Measurements from ENCODE around the gene TMEM190.

Gene TMEM190

DNA sequence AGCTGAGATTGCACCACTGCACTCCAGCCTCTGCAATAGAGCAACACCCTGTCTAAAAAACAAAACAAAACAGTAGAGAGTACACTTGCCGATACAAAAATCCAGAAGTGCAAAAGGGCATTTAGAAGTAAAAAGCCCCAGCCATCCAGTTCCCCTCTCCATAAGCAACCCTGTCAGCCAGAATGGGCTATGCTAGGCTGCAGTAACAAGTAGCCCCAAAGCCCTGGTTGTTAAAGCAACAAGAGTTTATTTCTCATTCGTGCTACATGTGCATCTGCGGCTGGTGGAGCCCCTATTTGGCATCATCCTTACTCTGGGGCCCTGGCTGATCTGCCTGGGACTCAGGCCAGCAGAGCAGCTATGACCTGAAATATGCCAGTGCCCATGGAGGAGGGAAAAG, 47.9 kb downstream of the TMEM190 start:
- DNase-seq, result no peak

DNA sequence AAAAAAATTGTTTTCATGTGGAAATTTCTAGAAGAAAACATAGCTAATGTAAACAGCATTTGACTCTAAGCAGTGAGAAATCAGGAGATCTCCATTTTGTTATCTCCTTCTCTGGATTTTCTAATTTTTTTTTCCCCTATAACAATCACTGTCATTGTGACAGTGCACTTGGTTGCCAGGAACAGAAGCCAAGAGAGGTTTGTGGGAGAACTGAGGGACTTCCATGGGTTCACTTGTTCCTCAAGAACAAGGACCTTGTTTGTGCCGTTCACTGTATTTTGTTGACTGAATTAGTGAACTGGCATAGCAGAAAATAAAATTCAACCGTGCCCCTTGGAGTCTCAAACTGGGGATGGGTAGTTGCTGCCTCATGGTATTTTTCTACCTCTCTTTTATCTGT, 49.4 kb downstream of the TMEM190 start:
- no peak for DNase-seq
